SK-N-MC (cell line): ENCODE results near the gene CYP26C1.

Experiments
- EZH2 ChIP-seq: fragments of 200-600 bp; sonication (generic); IDR thresholded peaks from one replicate; pipeline ENCODE4 v1.6.1; 2017; ENCODE audit warnings: antibody characterized with exemption
- POLR2AphosphoS5 ChIP-seq: IDR thresholded peaks from 2 replicates; pipeline ENCODE4 v1.6.1; 2012; ENCODE audit warnings: mild to moderate bottlenecking, low read depth, low read length, borderline replicate concordance

GRCh38 chr10:93096901-93097300 lies 36.3 kb downstream of the CYP26C1 start:
- TF ChIP-seq POLR2AphosphoS5 (no peak), EZH2 (no peak)
